HG03342 (cell line): Measurements from ENCODE around the gene ERBB4.
"Not testable (repeated sequence)": the region's sequence is repeated elsewhere in the genome, so short reads cannot be mapped to it uniquely, and the experiment has no call there.

Source experiments
- ATAC-seq: cut with Tn5 transposase; IDR thresholded peaks from one replicate; pipeline ENCODE4 v1.9.1; 2021; ENCODE audit warnings: mild to moderate bottlenecking, moderate library complexity; ENCODE audit not compliant: unreplicated experiment

ERBB4 gene

DNA sequence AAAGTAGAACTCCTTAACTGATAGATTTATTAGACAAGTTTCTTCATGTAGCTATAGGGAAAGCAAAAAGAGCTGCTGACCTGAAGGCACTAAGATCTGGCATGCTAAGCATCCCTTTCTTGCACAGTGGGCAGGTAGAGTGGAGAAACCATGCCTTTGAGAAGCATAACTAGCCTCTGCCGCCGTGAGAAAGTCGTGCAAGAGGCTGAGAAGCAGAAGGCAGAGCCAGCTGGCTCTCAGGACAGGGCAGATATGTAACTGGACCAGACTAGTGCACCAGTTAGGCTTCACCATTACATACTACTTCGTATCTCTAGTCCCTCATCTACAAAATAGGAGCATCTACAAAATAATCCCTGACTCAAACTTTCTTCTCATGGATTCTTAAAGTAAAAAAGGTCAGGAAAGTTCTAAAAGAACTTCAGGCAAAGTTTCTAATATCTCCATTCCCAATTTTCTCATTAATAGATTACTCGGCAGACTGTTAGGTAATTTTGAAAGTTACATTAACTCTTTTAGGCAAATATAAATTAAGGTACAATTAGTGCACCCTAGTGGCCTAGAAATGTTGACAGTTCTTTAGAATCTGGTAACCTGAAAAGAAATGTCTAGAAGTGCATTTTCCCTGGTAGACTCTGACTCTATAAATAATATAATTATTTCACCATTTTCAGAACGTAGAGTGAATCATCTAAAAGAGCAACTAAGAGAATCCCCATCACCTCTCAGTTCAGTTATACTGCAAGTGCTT lies 10.3 kb downstream of the ERBB4 start:
- ATAC-seq = no peak

- ATAC-seq = no peak
Measured at GRCh38 chr2:212526059-212526458, 12.5 kb downstream of the ERBB4 start.

GRCh38 chr2:212523756-212524155 lies 14.8 kb downstream of the ERBB4 start:
- ATAC-seq = no peak

- ATAC-seq = no peak
Measured at GRCh38 chr2:212520340-212520739, 18.3 kb downstream of the ERBB4 start.

GRCh38 chr2:212517693-212518092 lies 20.9 kb downstream of the ERBB4 start:
- ATAC-seq = no peak

- ATAC-seq = peak; percentile 43
Measured at GRCh38 chr2:212505586-212505985, 33.0 kb downstream of the ERBB4 start.

- no peak for ATAC-seq
Measured at GRCh38 chr2:212495046-212495445, 43.6 kb downstream of the ERBB4 start.

DNA sequence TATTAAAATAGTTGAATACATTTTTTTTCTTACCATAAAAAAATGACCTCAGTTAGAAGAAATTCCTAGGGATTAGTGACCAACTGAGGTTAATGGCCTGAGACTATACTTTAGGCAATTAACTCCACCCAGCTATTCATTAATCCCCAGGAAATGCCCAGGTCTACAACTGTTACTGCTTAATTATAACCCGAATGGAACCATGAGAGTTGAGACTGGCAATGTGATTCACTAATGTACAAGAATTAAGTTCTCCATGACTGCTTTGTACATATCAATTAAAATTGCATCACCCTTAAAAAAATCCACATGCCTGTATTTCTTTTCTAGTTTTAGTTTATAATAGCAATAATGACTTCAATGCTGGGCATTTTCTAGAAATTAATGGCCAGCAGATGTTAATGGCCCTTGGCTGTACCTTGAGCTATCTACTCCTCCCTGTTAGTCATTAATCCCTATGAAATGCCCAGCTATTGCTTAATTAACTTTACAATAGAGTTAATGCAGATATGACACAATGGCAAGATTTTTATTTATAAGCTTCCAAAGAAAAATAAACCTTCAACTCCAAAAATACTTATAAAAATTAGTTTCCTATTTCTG lies 44.1 kb downstream of the ERBB4 start:
- ATAC-seq = no peak

GRCh38 chr2:212489719-212490346 lies 48.8 kb downstream of the ERBB4 start:
- ATAC-seq = peak; percentile 67

GRCh38 chr2:212488611-212489010 lies 50.0 kb downstream of the ERBB4 start:
- no peak for ATAC-seq

DNA sequence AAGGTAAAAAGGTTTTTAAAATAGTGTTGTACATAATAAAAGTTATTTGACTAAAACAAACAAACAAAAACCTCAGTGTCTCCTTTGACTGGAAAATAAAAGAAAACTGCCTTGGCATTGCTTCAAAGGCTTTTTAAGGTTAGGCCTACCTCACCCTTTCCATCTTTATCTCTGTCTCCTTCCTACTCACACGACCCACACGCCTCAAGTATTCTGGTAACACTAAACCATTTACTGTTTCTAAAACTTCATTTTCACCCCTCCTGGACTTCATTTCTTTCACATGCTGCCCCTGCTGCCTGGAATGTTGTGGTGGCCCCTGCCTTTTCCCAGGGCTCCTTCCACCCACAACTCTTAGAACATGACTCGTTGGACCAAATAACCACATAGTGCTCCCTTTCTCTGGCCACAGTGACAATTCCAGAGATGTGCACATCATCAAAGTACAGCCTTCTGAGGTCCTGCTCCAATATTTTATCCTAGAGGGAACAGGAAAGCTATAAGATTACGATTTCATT lies 54.0 kb downstream of the ERBB4 start:
- no peak for ATAC-seq

GRCh38 chr2:212480447-212480846 lies 58.2 kb downstream of the ERBB4 start:
- no peak for ATAC-seq

GRCh38 chr2:212477571-212477970 lies 61.0 kb downstream of the ERBB4 start:
- no peak for ATAC-seq

DNA sequence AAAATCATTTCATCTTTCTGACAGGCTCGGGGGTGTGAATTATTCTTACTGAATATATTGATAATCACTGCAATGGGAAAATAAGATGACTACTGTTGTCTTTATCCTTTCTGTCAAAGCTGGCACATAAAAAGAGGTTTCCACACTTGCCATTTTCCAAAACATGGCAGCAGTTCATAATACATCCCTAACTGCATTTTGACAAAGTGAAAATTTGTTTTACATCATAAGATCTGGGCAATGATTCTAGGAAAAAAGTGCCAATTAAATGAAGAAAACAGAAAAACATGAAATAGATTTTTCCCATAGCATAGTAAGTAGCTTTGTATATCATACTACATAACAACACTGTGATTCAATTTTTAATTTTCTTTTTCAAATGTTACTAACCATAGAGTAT lies 65.4 kb downstream of the ERBB4 start:
- ATAC-seq = no peak

DNA sequence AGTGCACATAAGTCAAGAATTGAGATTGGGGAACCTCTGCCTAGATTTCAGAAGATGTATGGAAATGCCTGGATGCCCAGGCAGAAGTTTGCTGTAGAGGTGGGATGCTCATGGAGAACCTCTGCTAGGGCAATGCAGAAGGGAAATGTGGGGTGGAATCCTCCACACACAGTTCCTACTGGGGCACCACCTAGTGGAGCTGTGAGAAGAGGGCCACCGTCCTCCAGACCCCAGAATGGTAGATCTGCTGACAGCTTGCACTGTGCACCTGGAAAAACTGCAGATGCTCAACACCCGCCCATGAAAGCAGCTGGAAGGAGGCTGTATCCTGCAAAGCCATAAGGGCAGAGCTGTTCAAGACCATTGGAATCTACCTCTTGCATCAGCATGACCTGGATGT lies 71.1 kb downstream of the ERBB4 start:
- ATAC-seq = not testable (repeated sequence)

- ATAC-seq = peak; percentile 55
Measured at GRCh38 chr2:212465456-212465855, 73.1 kb downstream of the ERBB4 start.

GRCh38 chr2:212461708-212462107 lies 76.9 kb downstream of the ERBB4 start:
- ATAC-seq = not testable (repeated sequence)

- no peak for ATAC-seq
Measured at GRCh38 chr2:212454149-212454548, 84.5 kb downstream of the ERBB4 start.

- ATAC-seq = no peak
Measured at GRCh38 chr2:212451786-212452231, 86.8 kb downstream of the ERBB4 start.

DNA sequence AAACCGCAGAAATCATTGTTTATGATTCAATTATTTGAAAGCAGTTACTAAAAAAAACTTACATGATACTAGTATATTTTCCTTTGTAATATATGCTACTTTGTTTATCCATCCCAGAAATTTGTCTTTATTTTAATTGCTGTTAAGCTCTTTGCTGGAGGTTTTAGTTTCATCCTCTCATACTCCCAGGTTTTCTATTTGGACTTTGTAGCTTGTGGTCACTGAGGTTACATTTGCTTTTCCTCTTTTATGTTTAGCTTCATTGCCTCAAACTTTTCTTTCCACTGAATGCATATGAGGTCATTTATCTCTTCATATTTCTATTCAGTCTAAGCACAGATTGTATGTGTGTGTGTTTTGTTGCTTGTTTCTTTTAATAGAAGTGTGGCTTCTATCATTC lies 89.9 kb downstream of the ERBB4 start:
- ATAC-seq = no peak

- no peak for ATAC-seq
Measured at GRCh38 chr2:212441821-212442220, 96.8 kb downstream of the ERBB4 start.

- no peak for ATAC-seq
Measured at GRCh38 chr2:212441141-212441540, 97.5 kb downstream of the ERBB4 start.
